GM12872 (cell line): ENCODE data around the gene RNGTT.

Experiments
- CTCF ChIP-seq: IDR thresholded peaks from 3 replicates; pipeline ENCODE4 v1.5.1; 2011; ENCODE audit warnings: low read depth, mild to moderate bottlenecking, low read length, moderate library complexity; ENCODE audit not compliant: insufficient read depth

The RNGTT gene

GRCh38 chr6:88963139-88964090 is at the start of gene RNGTT:
RNGTT (minus strand) TSS chr6:88963618; CDS start chr6:88963409, 209 bp downstream.
- TF ChIP-seq CTCF: no peak

- no peak for TF ChIP-seq CTCF
Measured at GRCh38 chr6:89011436-89011835, 48.0 kb upstream of the RNGTT start.

GRCh38 chr6:89010825-89011224 is 47.4 kb upstream of the RNGTT start:
- TF ChIP-seq CTCF: no peak

GRCh38 chr6:89009624-89010059 is 46.2 kb upstream of the RNGTT start:
- no peak for TF ChIP-seq CTCF

- TF ChIP-seq CTCF: no peak
Measured at GRCh38 chr6:89008815-89009374, 45.5 kb upstream of the RNGTT start.

GRCh38 chr6:89008001-89008814 is 44.8 kb upstream of the RNGTT start:
- TF ChIP-seq CTCF: no peak

- TF ChIP-seq CTCF: no peak
Measured at GRCh38 chr6:89007209-89008000, 44.0 kb upstream of the RNGTT start.
